T47D (cell line): Measurements from ENCODE around the gene COMMD3.
"Not testable (repeated sequence)": the region's sequence is repeated elsewhere in the genome, so short reads cannot be mapped to it uniquely, and the experiment has no call there.

ENCODE experiments used
- DNase-seq, 2 experiments: peaks; one replicate each; pipeline versions ENCODE4 v3.0.0 to v3.0.0-alpha.2; 2011 to 2012; ENCODE audit warnings: low read depth in 1 of 2, low spot score in 1 of 2
- JUND ChIP-seq: IDR thresholded peaks from 2 replicates; pipeline ENCODE4 v1.6.1; 2012; ENCODE audit warnings: low read depth
- in situ Hi-C: cut with HindIII; loops from 2 replicates; pipeline ENCODE4 v1.10.0; 2016; ENCODE audit warnings: low sequenced_read_pairs, low pct_unique_long_range_greater_than_20kb

Gene COMMD3

GRCh38 chr10:22346096-22346661 is 30.0 kb downstream of the COMMD3 start:
- in situ Hi-C loops, result no loop called here
- DNase-seq, result no peak
- no peak for TF ChIP-seq JUND

GRCh38 chr10:22349755-22350154 is 33.6 kb downstream of the COMMD3 start:
- no peak for DNase-seq
- in situ Hi-C loops, result no loop called here
- no peak for TF ChIP-seq JUND

DNA sequence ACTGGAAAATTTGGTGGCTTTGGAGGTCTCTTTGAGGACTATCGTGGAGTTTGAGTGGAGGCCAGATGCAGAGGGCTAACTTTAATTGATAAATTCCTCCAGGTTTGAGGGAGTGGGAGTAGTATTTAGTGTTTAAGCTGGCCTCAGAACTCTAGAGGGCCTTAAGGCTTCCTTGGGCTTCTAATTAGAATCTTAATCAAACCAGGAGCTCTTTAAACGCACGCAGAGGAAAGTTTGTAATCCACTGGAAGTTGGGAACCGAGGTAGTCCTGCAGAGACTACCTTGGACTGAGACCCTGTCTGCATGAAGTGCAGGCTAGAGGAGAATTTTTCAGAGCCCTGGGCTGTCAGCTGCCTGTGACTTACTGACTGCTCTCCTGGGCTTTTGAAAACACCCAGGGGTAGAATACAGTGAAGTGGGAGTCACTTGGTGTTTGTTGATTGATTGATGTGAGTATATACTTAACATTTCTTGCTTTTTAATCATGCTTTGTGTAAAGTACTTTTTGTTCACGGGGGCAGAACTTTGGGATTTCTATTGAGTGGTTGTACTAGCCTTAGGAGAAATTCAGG is 35.0 kb downstream of the COMMD3 start:
- no peak for DNase-seq
- TF ChIP-seq JUND, result no peak
- in situ Hi-C loops, result no loop called here

DNA sequence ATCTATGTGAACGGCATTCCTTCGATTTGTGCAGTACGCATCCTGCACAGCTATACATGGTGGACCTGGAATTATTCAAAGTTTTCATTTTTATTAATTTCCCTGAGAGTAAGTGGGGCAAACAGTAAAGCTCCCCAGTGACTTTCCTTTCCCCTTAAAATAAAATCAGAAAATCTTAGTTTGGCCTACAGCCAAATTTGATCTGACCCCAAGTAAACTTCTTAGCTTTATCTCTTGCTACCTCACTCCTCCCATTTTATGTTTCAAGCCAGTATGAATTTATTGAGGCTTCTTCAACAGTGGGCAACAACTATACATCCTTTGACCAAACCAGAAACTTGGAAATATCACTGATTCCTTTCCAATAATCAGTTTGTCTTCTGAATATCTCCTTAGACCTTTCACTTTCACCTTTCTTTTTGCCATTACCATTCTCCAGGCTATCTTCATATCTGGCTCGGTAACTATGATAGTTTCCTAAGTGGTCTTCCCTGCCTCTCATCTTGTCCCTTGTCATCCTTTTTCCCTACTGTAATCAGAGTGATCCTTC is 40.2 kb downstream of the COMMD3 start:
- TF ChIP-seq JUND, result no peak
- in situ Hi-C loops, result no loop called here
- no peak for DNase-seq

DNA sequence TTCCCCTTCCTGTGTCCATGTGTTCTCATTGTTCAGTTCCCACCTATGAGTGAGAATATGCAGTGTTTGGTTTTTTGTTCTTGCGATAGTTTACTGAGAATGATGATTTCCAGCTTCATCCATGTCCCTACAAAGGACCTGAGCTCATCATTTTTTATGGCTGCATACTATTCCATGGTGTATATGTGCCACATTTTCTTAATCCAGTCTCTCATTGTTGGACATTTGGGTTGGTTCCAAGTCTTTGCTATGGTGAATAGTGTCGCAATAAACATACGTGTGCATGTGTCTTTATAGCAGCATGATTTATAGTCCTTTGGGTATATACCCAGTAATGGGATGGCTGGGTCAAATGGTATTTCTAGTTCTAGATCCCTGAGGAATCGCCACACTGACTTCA is 41.6 kb downstream of the COMMD3 start:
- DNase-seq, in situ Hi-C loops: not testable (repeated sequence)

- no peak for TF ChIP-seq JUND
- in situ Hi-C loops, result no loop called here
- DNase-seq, result no peak
Observed at GRCh38 chr10:22363305-22363704, 47.1 kb downstream of the COMMD3 start.

DNA sequence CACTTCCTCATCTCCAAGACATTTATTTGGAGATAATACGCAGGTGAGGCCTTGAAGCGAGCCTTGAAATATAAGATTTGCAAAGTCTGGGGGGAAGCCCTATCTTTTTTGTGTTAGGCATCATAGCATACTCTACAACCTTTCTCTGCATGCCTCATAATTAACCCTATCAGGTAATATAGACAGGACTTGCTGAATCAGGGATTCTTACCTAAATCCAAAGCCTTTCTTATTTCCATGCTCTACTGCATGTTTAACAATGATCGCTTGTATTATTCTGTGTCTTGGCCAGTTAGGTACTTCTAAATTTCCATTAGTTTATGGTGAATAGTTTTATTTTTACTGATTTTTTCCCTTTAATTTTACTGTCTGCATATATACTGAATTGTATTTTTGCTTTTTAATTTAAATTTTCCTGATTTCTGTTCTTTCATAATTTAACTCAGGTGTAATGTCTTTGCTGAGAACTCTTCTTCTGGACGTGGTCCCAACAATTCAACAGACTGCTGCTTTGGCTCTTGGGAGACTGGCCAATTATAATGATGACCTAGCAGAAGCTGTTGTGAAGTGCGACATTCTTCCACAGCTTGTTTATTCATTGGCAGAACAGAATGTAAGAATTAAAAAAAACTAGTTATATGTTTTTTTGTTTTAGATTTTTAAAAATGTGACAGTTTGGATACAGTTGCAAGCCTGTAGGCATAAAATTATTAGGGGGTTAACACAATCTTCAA is 48.4 kb downstream of the COMMD3 start:
- TF ChIP-seq JUND, result no peak
- in situ Hi-C loops, result no loop called here
- no peak for DNase-seq

- DNase-seq, result no peak
- in situ Hi-C loops, result no loop called here
- TF ChIP-seq JUND, result no peak
Observed at GRCh38 chr10:22365233-22365632, 49.0 kb downstream of the COMMD3 start.

- DNase-seq, result no peak
- in situ Hi-C loops, result no loop called here
- no peak for TF ChIP-seq JUND
Observed at GRCh38 chr10:22365644-22366434, 49.7 kb downstream of the COMMD3 start.

DNA sequence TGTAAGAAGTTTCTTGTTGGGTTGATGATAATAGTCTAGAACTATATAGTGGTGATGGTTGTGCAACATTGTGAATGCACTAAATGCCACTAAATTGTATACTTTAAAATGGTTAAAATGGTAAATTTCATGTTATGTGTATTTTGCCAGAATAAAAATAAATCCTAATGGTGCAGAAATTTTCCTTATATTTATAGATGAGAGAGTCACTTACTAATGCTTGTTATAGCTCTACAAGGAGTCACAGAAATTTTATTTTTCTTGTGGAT is 50.2 kb downstream of the COMMD3 start:
- no peak for DNase-seq
- in situ Hi-C loops, result no loop called here
- TF ChIP-seq JUND, result no peak

GRCh38 chr10:22366771-22367170 is 50.6 kb downstream of the COMMD3 start:
- no peak for TF ChIP-seq JUND
- in situ Hi-C loops, result no loop called here
- DNase-seq, result no peak

DNA sequence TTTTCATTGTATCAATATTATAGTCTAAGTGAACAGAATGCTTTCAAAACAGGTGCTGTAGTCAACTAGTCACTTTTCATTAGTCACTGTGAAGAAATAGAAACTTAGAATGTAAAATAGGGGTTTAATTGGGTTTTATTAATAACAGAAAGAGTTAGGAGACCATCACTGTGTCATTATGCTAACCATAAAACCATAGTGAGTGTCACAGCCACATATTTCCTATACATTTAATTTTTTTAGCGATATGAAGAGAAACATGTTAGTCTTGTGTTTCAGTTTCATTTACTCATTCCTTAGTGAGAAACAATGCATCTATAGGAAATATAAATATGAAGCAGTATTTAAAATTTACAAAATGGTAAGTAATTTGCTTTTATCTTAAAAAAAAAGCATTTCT is 51.3 kb downstream of the COMMD3 start:
- in situ Hi-C loops, result no loop called here
- DNase-seq, result no peak
- TF ChIP-seq JUND, result no peak

GRCh38 chr10:22368402-22368801 is 52.2 kb downstream of the COMMD3 start:
- no peak for TF ChIP-seq JUND

More at GRCh38 chr10:22368402-22368801, 52.2 kb downstream of the COMMD3 start:
- in situ Hi-C loops, result no loop called here
- DNase-seq, result no peak
